Immature natural killer cell (primary cell): ENCODE data around the gene JAG2. TPM values are rescaled to one million over a fixed set of nuclear protein-coding genes. Genes with fewer than 3 reads are reported as not detected.

Experiments used
- DNase-seq, 3 donors: peaks; one replicate each; pipeline ENCODE4 v3.0.0; 2022; ENCODE audit warnings: mixed read lengths in 1 of 3
- H3K27ac Mint-ChIP-seq, 6 donors: one replicate each; pipeline ENCODE4 v1.8.0; 2020; ENCODE audit warnings: mixed read lengths in 6 of 6, mild to moderate bottlenecking in 5 of 6, inconsistent platforms in 4 of 6, moderate library complexity in 3 of 6
- H3K27me3 Mint-ChIP-seq, 3 donors: one replicate each; pipeline ENCODE4 v1.8.0; 2020 to 2021; ENCODE audit warnings: low read depth in 3 of 3, mild to moderate bottlenecking in 3 of 3, mixed read lengths in 3 of 3, moderate library complexity in 3 of 3, inconsistent platforms in 1 of 3
- H3K36me3 Mint-ChIP-seq, 3 donors: one replicate each; pipeline ENCODE4 v1.8.0; 2020; ENCODE audit warnings: mixed read lengths in 3 of 3, inconsistent platforms in 2 of 3, mild to moderate bottlenecking in 2 of 3
- H3K4me1 Mint-ChIP-seq, 2 donors: one replicate each; pipeline ENCODE4 v1.8.0; 2020; ENCODE audit warnings: inconsistent platforms in 2 of 2, mild to moderate bottlenecking in 2 of 2, mixed read lengths in 2 of 2, moderate library complexity in 1 of 2
- H3K4me3 Mint-ChIP-seq, 5 donors: one replicate each; pipeline ENCODE4 v1.8.0; 2020; ENCODE audit warnings: mild to moderate bottlenecking in 5 of 5, mixed read lengths in 5 of 5, inconsistent platforms in 3 of 5, moderate library complexity in 3 of 5
- H3K9me3 Mint-ChIP-seq, 6 donors: one replicate each; pipeline ENCODE4 v1.8.0; 2020; ENCODE audit warnings: mild to moderate bottlenecking in 6 of 6, mixed read lengths in 6 of 6, inconsistent platforms in 4 of 6, moderate library complexity in 3 of 6
- polyA plus RNA-seq, 3 donors: library from polyadenylated mRNA; unstranded; fragments of 300-500 nt; fragmentation: Illumina TruSeq; gene quantifications; one replicate each; pipeline ENCODE4 v1.2.3, GENCODE V29; 2021

The JAG2 gene
- polyA plus RNA-seq, 3 donors from 2014 or later, result 0.17 to 0.39 TPM; not detected in 1

- Mint-ChIP-seq H3K4me3 (no peak overlapping the region), H3K27me3 (peaks cover 0 to 2% (median 0%) of the 10 kb centered on the region in 3 donors), H3K36me3 (no peaks in the 10 kb centered on the region), H3K9me3 (no peaks in the 10 kb centered on the region), H3K27ac (no peak overlapping the region), H3K4me1 (no peaks in the 10 kb centered on the region)
- DNase-seq, result no peak
Observed at GRCh38 chr14:105151838-105152793, 16.5 kb downstream of the JAG2 start.

GRCh38 chr14:105151084-105151837 lies 17.3 kb downstream of the JAG2 start:
- Mint-ChIP-seq H3K4me3 (no peak overlapping the region), H3K27me3 (peaks cover 0 to under 1% (median 0%) of the 10 kb centered on the region in 3 donors), H3K9me3 (no peaks in the 10 kb centered on the region), H3K36me3 (no peaks in the 10 kb centered on the region), H3K4me1 (no peaks in the 10 kb centered on the region), H3K27ac (no peak overlapping the region)
- DNase-seq, result no peak

DNA sequence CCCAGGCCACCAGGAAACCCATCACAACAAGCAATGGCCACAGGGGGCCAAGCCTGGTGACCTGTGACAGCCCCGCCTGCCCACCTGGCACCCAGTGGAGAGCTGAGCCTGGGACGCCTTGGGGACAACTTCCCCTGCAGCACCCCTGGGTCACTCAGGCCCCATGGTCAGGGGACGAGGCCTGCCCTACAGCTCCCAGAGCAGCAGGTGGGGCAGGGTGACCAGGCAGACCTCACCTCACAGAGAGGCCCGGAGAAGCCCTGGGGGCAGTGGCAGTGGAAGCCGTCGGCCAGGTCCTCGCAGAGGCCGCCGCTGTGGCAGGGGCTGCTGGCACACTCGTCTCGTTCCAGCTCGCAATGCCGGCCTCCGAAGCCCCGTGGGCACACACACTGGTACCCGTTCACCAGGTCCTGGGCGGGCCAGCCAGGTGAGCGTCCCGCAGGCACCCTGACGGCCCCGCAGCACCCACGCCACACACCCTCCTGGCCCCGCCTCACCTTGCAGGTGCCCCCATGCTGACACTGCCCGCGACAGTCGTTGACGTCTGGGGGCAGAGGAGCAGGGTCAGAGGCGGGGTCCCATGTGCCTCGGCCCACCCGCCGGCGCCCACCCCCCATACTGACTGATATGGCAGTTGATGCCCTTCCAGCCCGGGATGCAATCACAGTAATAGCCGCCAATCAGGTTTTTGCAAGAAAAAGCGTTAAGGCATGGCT lies 18.1 kb downstream of the JAG2 start:
- no peak overlapping the region for H3K4me3 Mint-ChIP-seq
- no peaks in the 10 kb centered on the region for H3K27me3 Mint-ChIP-seq
- H3K4me1 Mint-ChIP-seq, result no peaks in the 10 kb centered on the region
- no peak overlapping the region for H3K27ac Mint-ChIP-seq
- no peaks in the 10 kb centered on the region for H3K9me3 Mint-ChIP-seq
- H3K36me3 Mint-ChIP-seq, result no peaks in the 10 kb centered on the region
- no peak for DNase-seq

GRCh38 chr14:105150026-105150367 lies 18.6 kb downstream of the JAG2 start:
- Mint-ChIP-seq H3K27ac (no peak overlapping the region), H3K4me1 (no peaks in the 10 kb centered on the region), H3K9me3 (no peaks in the 10 kb centered on the region), H3K36me3 (no peaks in the 10 kb centered on the region), H3K27me3 (no peaks in the 10 kb centered on the region), H3K4me3 (no peak overlapping the region)
- no peak for DNase-seq

DNA sequence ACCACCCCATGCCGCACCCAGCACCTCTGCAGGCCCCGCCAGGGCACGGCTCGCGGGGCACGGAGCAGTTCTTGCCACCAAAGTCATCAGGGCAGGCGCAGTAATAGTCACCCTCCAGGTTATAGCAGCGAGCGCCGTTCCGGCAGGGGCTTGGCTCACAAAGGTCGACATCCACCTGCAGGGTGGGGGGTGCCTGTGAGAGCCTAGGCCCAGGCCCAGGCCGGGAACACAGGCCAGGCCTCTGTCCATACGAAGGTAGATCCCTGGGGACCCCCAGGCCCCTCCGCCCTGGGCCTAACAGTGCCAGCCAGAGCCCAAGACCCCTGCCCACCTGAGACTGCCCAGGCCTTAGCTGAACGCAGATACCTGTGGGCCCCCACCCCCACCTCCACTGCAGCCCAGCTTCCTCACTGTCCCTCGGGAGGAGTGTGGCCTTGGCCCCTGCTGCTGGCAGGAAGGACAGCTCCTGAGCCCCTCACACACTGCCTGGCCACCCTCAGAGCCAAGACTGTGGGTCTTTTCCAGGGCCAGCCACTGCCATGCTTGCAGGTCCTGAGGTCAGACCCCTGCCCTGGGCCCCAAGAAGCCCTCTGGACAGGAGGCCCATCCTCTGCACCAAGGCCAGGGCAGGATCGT lies 19.3 kb downstream of the JAG2 start:
- Mint-ChIP-seq H3K9me3 (no peaks in the 10 kb centered on the region), H3K27ac (no peak overlapping the region), H3K36me3 (no peaks in the 10 kb centered on the region), H3K27me3 (no peaks in the 10 kb centered on the region), H3K4me3 (no peak overlapping the region), H3K4me1 (no peaks in the 10 kb centered on the region)
- no peak for DNase-seq

GRCh38 chr14:105148604-105149145 lies 19.9 kb downstream of the JAG2 start:
- no peaks in the 10 kb centered on the region for H3K9me3 Mint-ChIP-seq
- H3K4me3 Mint-ChIP-seq, result no peak overlapping the region
- no peaks in the 10 kb centered on the region for H3K36me3 Mint-ChIP-seq
- no peaks in the 10 kb centered on the region for H3K4me1 Mint-ChIP-seq
- DNase-seq, result no peak
- peaks cover 0 to 3% (median 0%) of the 10 kb centered on the region in 3 donors for H3K27me3 Mint-ChIP-seq
- no peak overlapping the region for H3K27ac Mint-ChIP-seq

DNA sequence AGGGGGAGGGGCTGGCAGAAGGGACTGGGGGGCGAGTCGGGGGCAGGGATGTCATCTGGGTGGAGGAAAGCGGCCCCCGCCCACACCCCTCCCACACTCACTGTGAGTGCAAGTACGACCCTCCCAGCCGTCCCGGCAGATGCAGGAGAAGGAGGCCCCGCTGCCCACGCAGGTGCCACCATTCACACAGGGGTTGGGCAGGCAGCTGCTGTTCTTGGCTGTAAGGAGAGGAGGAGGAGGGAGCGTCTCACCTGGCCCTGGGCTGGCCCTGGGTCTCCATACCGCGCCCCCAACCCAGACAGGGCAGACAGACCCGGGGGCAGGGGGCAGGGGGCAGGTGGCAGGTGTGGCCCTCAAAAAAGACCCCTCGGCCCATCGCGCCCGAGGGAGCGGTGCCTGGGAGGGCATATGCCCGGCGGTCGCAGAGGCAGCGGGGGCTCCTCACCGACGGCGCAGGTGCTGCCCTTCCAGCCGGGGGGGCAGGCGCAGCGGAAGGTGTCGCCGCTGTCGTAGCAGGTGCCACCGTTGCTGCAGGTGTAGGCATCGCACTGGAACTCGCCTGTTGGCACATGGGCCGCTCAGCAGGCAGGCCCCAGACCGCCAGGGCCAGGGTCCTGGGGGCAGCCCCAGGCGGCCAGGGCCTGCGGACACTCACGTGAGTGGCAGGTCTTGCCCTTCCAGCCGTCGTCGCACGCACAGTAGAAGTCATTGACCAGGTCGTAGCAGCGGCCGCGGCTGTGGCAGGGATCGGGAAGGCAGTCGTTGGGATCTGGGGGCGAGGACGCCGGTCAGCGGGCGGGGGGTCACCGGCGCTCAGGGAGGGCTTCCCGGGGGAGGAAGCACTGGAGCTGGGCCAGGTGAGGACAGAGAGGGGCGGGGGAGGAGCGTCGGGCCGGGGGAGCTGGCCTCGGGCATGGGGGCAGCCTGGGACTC lies 20.6 kb downstream of the JAG2 start:
- Mint-ChIP-seq H3K4me3 (no peak overlapping the region), H3K27me3 (peaks cover 0 to 3% (median 0%) of the 10 kb centered on the region in 3 donors), H3K36me3 (no peaks in the 10 kb centered on the region), H3K9me3 (no peaks in the 10 kb centered on the region), H3K27ac (no peak overlapping the region), H3K4me1 (no peaks in the 10 kb centered on the region)
- no peak for DNase-seq

DNA sequence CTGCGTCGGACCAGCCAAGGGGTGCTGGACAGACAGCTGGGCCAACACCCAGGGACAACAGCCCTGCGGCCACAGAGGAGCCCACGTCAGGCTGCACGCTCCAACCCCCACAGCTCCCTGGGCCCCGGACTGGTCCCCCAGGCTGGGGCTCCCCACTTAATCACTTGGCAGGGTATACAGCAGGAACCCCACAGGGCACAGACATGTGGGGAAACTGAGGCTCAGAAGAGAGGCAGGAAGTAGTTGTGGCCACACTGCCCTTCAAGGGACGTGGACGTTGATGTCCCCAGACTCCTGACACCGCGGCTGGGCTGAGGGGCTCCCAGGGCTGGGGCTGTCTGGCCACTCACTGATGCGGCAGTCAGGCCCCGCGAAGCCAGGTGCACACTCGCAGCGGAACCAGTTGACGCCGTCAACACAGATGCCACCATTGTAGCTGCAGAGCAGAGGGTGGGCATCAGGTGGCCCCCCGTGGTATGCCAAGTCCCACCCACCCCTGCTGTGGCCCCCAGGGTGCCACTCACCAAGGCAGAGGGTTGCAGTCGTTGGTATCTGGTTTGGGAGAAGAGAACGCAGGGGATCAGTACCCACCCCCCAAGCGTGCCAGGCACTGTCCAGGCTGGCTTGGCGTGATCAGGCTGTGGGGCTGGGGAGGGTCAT lies 21.5 kb downstream of the JAG2 start:
- H3K27ac Mint-ChIP-seq, result no peak overlapping the region
- peaks cover 0 to 3% (median 0%) of the 10 kb centered on the region in 3 donors for H3K27me3 Mint-ChIP-seq
- H3K36me3 Mint-ChIP-seq, result peaks cover 0 to 3% (median 0%) of the 10 kb centered on the region in 3 donors
- DNase-seq, result no peak
- no peaks in the 10 kb centered on the region for H3K9me3 Mint-ChIP-seq
- H3K4me3 Mint-ChIP-seq, result no peak overlapping the region
- no peaks in the 10 kb centered on the region for H3K4me1 Mint-ChIP-seq

DNA sequence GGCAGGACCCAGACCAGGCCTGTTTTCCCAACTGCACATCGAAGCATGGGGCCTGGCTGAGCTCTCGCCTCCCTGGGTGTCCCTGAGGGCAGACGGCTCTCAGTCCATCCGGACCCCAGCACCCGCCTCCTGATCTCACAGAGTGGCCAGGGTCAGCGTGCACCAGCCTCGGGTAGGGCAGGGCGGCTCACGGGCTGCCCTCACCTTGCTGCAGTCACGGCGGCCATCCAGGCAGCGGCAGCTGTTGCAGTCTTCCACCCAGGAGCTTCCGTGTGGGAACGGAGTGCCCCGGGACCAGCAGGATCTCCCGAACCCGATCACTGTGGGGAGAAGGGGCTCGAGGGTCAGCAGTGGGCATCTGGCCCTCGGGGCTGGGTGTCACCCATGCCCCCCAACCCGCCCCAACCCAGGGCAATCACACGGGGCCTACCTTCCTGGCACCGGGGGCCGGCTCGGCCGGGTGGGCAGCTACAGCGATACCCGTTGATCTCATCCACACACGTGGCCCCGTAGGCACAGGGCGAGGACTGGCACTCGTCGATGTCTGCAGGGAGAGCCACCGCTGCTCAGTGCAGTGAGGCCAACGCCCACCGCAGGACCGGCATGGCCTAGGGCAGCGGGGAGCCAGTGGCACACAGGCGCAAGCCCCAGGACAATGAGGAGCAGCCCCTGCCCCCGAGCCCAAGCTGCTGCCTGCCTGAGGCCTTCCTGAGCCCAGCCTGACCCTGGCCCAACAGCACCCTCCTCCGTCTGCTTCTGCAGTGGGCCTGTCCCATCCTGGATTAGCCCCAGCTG lies 22.2 kb downstream of the JAG2 start:
- Mint-ChIP-seq H3K4me1 (no peaks in the 10 kb centered on the region), H3K9me3 (no peaks in the 10 kb centered on the region), H3K36me3 (peaks cover 0 to 4% (median 0%) of the 10 kb centered on the region in 3 donors), H3K27me3 (peaks cover 0 to 3% (median 0%) of the 10 kb centered on the region in 3 donors), H3K4me3 (no peak overlapping the region), H3K27ac (no peak overlapping the region)
- DNase-seq, result no peak

DNA sequence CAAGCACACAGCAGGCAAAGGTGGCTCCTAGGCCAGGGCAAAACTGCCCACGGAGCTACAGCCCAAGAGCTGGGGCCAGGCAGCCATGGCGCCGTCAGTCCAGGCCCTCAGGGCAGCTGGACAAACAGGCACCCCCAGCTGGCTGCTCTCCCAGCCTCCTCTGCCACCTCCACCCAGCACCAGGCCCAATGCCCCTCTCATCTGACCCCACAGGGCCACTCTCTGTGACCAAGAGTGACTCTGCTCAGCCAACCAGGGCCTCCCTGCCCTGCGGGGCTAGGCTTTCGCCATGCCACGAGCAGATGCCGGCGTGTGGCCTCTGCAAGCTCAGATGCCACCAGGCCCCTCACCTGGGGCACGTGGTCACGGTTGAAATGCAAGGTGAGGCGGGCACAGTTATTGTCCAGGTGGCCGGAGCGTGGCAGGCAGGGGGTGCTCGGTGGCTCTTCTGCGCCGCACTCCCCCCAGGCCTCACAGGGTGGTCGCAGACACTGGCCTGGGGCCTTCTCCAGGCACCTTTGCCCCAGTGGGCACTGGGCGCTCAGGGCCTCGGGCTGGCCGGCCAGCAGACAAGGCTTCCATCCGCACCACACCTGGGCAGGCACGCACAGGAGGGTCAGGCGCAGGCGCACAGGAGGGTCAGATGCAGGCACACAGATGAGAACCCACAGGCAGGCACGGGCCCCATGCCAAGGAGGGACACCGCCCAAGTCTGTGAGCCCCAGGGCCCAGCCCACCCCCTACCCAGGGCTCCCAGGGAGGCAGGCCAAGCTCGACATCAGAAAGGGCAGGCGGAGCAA lies 23.0 kb downstream of the JAG2 start:
- Mint-ChIP-seq H3K36me3 (peaks cover 0 to 9% (median 5%) of the 10 kb centered on the region in 3 donors), H3K27me3 (peaks cover 0 to 3% (median 0%) of the 10 kb centered on the region in 3 donors), H3K4me3 (no peak overlapping the region), H3K9me3 (no peaks in the 10 kb centered on the region), H3K4me1 (no peaks in the 10 kb centered on the region), H3K27ac (no peak overlapping the region)
- no peak for DNase-seq
